ENCODE results near the gene PSMG1.

The PSMG1 gene

DNA sequence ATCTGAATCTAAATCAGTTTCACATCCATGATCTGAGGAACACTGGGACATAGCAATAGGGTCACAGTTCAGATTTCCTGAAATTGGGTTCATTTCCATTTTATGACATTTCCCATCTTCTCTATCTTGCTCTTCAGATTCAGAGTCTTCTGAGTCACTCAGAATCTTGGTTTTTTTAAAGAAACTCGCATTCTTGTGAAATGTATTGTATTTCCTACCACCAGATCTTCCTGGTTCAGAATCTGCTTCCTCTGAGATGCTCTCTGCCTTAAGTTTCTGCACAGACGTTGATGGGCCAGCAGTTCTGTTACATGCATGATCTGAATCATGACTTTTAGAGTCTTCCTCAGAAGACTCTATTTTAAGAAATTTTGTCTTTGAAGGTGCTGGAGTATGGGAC lies 15.5 kb upstream of the PSMG1 start:
- no peak overlapping the region for H3K27ac ChIP-seq
- TF ChIP-seq, protein P1, sequence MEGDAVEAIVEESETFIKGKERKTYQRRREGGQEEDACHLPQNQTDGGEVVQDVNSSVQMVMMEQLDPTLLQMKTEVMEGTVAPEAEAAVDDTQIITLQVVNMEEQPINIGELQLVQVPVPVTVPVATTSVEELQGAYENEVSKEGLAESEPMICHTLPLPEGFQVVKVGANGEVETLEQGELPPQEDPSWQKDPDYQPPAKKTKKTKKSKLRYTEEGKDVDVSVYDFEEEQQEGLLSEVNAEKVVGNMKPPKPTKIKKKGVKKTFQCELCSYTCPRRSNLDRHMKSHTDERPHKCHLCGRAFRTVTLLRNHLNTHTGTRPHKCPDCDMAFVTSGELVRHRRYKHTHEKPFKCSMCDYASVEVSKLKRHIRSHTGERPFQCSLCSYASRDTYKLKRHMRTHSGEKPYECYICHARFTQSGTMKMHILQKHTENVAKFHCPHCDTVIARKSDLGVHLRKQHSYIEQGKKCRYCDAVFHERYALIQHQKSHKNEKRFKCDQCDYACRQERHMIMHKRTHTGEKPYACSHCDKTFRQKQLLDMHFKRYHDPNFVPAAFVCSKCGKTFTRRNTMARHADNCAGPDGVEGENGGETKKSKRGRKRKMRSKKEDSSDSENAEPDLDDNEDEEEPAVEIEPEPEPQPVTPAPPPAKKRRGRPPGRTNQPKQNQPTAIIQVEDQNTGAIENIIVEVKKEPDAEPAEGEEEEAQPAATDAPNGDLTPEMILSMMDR (IDR thresholded peaks at IDR 0.05), result no peak
- no peak for TF ChIP-seq ZFX (IDR thresholded peaks at IDR 0.05; ENCODE audit: borderline replicate concordance)

- no peak for TF ChIP-seq ZFX (IDR thresholded peaks at IDR 0.05; ENCODE audit: borderline replicate concordance)
- TF ChIP-seq, protein P1 (IDR thresholded peaks at IDR 0.05), result no peak
- no peak overlapping the region for H3K27ac ChIP-seq
These were observed 14.4 kb upstream of the PSMG1 start for GRCh38 chr21:39197448-39198233.

DNA sequence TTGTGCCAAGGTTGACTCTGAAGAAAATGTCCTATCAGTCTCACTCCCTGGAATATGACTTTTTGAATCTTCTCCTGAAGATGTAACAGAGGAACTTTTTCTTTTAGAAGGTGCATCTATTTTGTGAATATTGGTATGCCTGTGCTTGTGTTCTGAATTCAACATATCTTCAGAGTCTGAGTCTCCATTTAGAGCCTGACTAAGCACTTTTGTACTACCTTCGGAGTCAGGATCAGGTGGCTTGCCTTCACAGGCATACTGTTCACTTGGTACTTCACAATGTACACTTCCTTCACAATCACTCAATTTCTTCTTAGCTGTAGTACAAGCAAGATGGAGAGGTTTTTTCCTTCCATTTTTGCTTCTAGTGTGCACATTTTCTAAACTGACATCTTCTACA lies 13.6 kb upstream of the PSMG1 start:
- TF ChIP-seq ZFX (IDR thresholded peaks at IDR 0.05; ENCODE audit: borderline replicate concordance), result no peak
- TF ChIP-seq, protein P1 (IDR thresholded peaks at IDR 0.05), result no peak
- no peak overlapping the region for H3K27ac ChIP-seq

DNA sequence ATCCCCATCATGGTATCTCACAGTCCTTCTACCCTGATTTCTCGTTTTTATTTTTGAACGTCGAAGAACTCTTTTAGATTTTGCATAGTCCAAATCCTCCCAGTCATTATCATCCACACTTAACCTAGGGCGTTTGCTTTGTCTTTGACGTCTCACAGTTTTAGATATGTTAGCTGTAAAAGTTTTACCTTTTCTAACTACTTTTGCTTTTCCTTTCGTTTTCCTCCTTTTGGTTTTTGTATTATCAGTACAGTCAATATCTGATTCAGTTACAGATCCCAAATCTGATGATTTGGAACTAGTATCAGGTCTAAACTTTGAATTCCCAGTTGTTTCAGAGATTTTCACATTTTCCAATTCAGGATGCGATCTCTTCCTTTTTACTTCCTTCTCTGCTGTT lies 13.1 kb upstream of the PSMG1 start:
- TF ChIP-seq, protein P1 (IDR thresholded peaks at IDR 0.05), result no peak
- no peak for TF ChIP-seq ZFX (IDR thresholded peaks at IDR 0.05; ENCODE audit: borderline replicate concordance)
- no peak overlapping the region for H3K27ac ChIP-seq

GRCh38 chr21:39193380-39193779 lies 10.1 kb upstream of the PSMG1 start:
- H3K27ac ChIP-seq, result no peak overlapping the region
- TF ChIP-seq, protein P1 (IDR thresholded peaks at IDR 0.05), result no peak

DNA sequence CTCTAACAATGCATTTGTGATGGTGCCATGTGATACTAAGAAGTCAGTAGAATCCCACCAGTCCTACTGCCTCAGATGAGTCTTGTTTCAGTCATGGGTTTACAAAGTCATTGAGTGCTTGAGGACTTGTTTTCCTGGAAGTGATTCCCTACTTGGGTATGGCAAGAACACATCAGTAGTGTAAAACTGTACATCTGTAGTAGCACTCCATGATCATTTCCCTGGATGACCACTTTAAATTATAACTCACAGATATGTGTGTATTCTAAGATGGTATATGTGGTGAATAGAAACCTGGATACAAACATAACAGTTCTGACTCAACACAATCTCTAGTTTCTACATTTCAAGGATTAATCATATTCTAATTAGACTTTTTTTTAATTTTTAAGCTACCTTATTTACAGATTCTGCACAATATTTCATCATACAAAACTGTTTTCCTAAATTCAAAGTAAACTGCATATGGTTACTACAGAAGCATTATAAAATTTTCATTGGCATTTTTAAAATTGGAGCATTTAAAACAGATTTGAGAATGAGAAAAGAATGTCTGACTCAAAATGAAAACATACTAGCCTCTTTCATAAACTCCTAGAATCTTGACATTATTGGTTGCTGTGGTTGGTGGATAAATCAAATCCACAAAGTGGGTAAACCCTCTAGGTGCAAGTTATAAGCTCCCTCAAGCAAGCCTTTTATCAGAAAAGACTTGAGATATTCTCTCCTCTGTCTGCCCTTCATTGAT lies 6.8 kb upstream of the PSMG1 start:
- no peak for TF ChIP-seq ZFX (IDR thresholded peaks at IDR 0.05; ENCODE audit: borderline replicate concordance)
- no peak overlapping the region for H3K27ac ChIP-seq

- no peak overlapping the region for H3K27ac ChIP-seq
- no peak for TF ChIP-seq ZFX (IDR thresholded peaks at IDR 0.05; ENCODE audit: borderline replicate concordance)
- TF ChIP-seq, protein P1 (IDR thresholded peaks at IDR 0.05), result no peak
These were observed 5.4 kb upstream of the PSMG1 start for GRCh38 chr21:39188521-39189139.

All from 22Rv1 (cell line).